Trophoblast cell (in vitro differentiated cells and primary cell): Measurements from ENCODE around the gene LRRC57.

Source experiments
- DNase-seq, 2 donors: peaks; one replicate each; pipeline ENCODE4 v3.0.0-alpha.2; 2016
- H2AFZ ChIP-seq: 2 replicates; pipeline ENCODE4 v1.6.1; 2013; ENCODE audit warnings: low read length, moderate library complexity, mild to moderate bottlenecking; ENCODE audit not compliant: insufficient read depth, poor library complexity
- H2AK5ac ChIP-seq: 2 replicates; pipeline ENCODE4 v1.6.1; 2013; ENCODE audit warnings: mild to moderate bottlenecking, low read length
- H2BK120ac ChIP-seq: 2 replicates; pipeline ENCODE4 v1.6.1; 2013; ENCODE audit warnings: low read length, mild to moderate bottlenecking, moderate library complexity; ENCODE audit not compliant: insufficient read depth, poor library complexity
- H2BK12ac ChIP-seq: 2 replicates; pipeline ENCODE4 v1.6.1; 2013; ENCODE audit warnings: mild to moderate bottlenecking, low read length, moderate library complexity
- H2BK5ac ChIP-seq: 2 replicates; pipeline ENCODE4 v1.6.1; 2013; ENCODE audit warnings: low read length, low read depth, moderate library complexity, mild to moderate bottlenecking; ENCODE audit not compliant: poor library complexity
- H3K14ac ChIP-seq: 2 replicates; pipeline ENCODE4 v1.6.1; 2013; ENCODE audit warnings: mild to moderate bottlenecking, low read length
- H3K18ac ChIP-seq: 2 replicates; pipeline ENCODE4 v1.6.1; 2013; ENCODE audit warnings: mild to moderate bottlenecking, low read length
- H3K23ac ChIP-seq: 2 replicates; pipeline ENCODE4 v1.6.1; 2013; ENCODE audit warnings: low read length
- H3K27ac ChIP-seq: 2 replicates; pipeline ENCODE4 v1.5.1; 2013; ENCODE audit warnings: low read depth, mild to moderate bottlenecking, inconsistent platforms, low read length, moderate library complexity
- H3K27me3 ChIP-seq: 2 replicates; pipeline ENCODE4 v1.6.1; 2013; ENCODE audit warnings: inconsistent platforms, mild to moderate bottlenecking, low read length, moderate library complexity; ENCODE audit not compliant: insufficient read depth
- H3K36me3 ChIP-seq, 2 experiments: 1 replicate in 1 of 2; 2 replicates in 1 of 2; pipeline ENCODE4 v1.6.1; 2013; ENCODE audit warnings: low read length in 2 of 2, mild to moderate bottlenecking in 2 of 2, moderate library complexity in 1 of 2; ENCODE audit not compliant: insufficient read depth in 2 of 2, control insufficient read depth in 1 of 2
- H3K4ac ChIP-seq: 2 replicates; pipeline ENCODE4 v1.6.1; 2013; ENCODE audit warnings: low read depth, mild to moderate bottlenecking, low read length, moderate library complexity
- H3K4me1 ChIP-seq, 2 experiments: 1 replicate in 1 of 2; 2 replicates in 1 of 2; pipeline ENCODE4 v1.6.1; 2013; ENCODE audit warnings: low read length in 2 of 2, mild to moderate bottlenecking in 2 of 2, moderate library complexity in 1 of 2; ENCODE audit not compliant: insufficient read depth in 2 of 2, control insufficient read depth in 1 of 2
- H3K4me2 ChIP-seq: 2 replicates; pipeline ENCODE4 v1.6.1; 2013; ENCODE audit warnings: inconsistent platforms, mild to moderate bottlenecking, low read length, moderate library complexity
- H3K4me3 ChIP-seq: 2 replicates; pipeline ENCODE4 v1.5.1; 2013; ENCODE audit warnings: mild to moderate bottlenecking, low read depth, low read length, inconsistent platforms
- H3K79me1 ChIP-seq: one replicate; pipeline ENCODE4 v1.6.1; 2013; ENCODE audit warnings: low read length
- H3K79me2 ChIP-seq: 2 replicates; pipeline ENCODE4 v1.6.1; 2013; ENCODE audit warnings: low read length, mild to moderate bottlenecking; ENCODE audit not compliant: control insufficient read depth, insufficient read depth, poor library complexity
- H3K9ac ChIP-seq: 2 replicates; pipeline ENCODE4 v1.6.1; 2013; ENCODE audit warnings: mild to moderate bottlenecking, low read length
- H3K9me3 ChIP-seq: 2 replicates; pipeline ENCODE4 v1.6.1; 2013; ENCODE audit warnings: low read depth, mild to moderate bottlenecking, control low read depth, inconsistent platforms, low read length; ENCODE audit not compliant: insufficient read depth
- H4K12ac ChIP-seq: 2 replicates; pipeline ENCODE4 v1.6.1; 2013; ENCODE audit warnings: low read depth, mild to moderate bottlenecking, low read length, moderate library complexity
- H4K8ac ChIP-seq: 2 replicates; pipeline ENCODE4 v1.6.1; 2013; ENCODE audit warnings: low read depth, mild to moderate bottlenecking, low read length, moderate library complexity
- H4K91ac ChIP-seq: one replicate; pipeline ENCODE4 v1.6.1; 2013; ENCODE audit warnings: low read depth, mild to moderate bottlenecking, low read length, moderate library complexity
- WGBS: extraction: QIAGEN DNeasy Blood & Tissue Kit; methylation state at CpG from one replicate; pipeline ENCODE4 v1.1.7; 2013; ENCODE audit warnings: missing lambda C conversion rate; ENCODE audit not compliant: insufficient read length, insufficient coverage; ENCODE audit errors: extremely low coverage; 5-methylcytosine and 5-hydroxymethylcytosine counted together

Gene LRRC57

DNA sequence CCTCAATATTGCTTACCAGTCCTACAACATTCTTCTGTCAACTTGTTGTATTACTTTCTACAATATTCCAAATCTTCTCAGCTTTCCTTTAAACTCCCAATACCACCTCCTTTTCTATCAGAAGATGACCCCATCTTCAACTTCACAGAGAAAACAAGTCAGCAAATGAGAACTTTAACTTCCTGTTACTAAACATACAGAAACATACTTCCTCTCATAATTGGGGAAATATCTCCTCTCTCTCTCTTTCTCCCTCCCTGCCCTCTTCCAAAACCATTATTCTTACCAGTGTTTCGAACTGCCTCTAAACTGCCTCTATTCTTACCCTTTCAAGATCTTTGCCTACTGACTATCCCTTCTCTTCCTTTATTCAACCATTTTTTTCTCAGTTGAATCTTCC is 54.9 kb downstream of the LRRC57 start:
- H3K27me3 ChIP-seq, result no peaks in the 10 kb centered on the region
- H2AK5ac ChIP-seq, result no peak overlapping the region
- DNase-seq, result no peak
- no CpG with 5 or more reads among the region's 1 CpG for WGBS
- no peak overlapping the region for H2BK5ac ChIP-seq
- no peak overlapping the region for H2BK120ac ChIP-seq
- no peak overlapping the region for H3K14ac ChIP-seq
- H4K12ac ChIP-seq, result no peak overlapping the region
- no peak overlapping the region for H3K23ac ChIP-seq
- no peak overlapping the region for H3K4me3 ChIP-seq
- H3K4me2 ChIP-seq, result no peak overlapping the region
- H3K9ac ChIP-seq, result no peak overlapping the region
- no peak overlapping the region for H3K18ac ChIP-seq
- no peak overlapping the region for H4K91ac ChIP-seq
- no peak overlapping the region for H3K27ac ChIP-seq
- H3K4ac ChIP-seq, result no peak overlapping the region
- no peak overlapping the region for H2BK12ac ChIP-seq
- H3K9me3 ChIP-seq, result no peaks in the 10 kb centered on the region
- peaks cover 15% of the 10 kb centered on the region for H3K79me1 ChIP-seq
- H4K8ac ChIP-seq, result no peak overlapping the region
- H3K79me2 ChIP-seq, result peaks cover 8% of the 10 kb centered on the region
- H3K36me3 ChIP-seq, result no peaks in the 10 kb centered on the region
- peaks cover 7 to 11% of the 10 kb centered on the region in 2 experiments for H3K4me1 ChIP-seq
- no peak overlapping the region for H2AFZ ChIP-seq

DNA sequence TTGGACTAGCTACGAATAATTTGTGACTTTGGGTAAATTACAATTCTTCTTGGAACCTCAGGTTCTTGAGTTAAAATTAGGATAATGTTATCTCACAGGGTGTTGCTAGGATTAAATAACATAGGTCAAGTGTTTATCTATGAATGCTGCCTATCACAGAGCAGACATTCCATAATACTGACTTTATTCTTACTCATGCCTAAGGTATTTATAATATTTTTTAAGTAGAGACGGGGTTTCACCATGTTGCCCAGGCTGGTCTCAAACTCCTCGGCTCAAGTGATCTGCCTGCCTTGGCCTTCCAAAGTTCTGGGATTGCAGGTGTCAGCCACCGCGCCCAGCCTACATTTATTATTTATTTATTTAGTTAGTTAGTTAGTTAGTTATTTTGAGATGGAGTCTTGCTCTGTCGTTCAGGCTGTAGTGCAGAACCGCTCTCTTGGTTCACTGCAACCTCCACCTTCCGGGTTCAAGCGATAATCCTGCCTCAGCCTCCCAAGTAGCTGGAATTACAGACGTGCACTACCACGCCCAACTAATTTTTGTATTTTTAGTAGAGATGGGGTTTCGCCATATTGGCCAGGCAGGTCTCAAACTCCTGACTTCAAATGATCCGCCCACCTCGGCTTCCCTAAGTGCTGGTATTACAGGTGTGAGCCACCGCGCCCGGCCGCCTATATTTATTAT is 56.9 kb downstream of the LRRC57 start:
- Histone ChIP-seq H3K4me1 (peaks cover 0 to 4% of the 10 kb centered on the region in 2 experiments), H3K79me1 (peaks cover 15% of the 10 kb centered on the region), H2BK5ac (no peak overlapping the region), H3K9ac (no peak overlapping the region), H3K14ac (no peak overlapping the region), H2BK120ac (peak overlapping the region; percentile 95), H3K23ac (no peak overlapping the region), H3K36me3 (no peaks in the 10 kb centered on the region), H3K4me2 (peak overlapping the region; percentile 77), H4K12ac (peak overlapping the region; percentile 98), H3K27me3 (no peaks in the 10 kb centered on the region), H4K91ac (peak overlapping the region; percentile 93), H3K79me2 (peaks cover 6% of the 10 kb centered on the region), H3K4ac (no peak overlapping the region), H2AFZ (no peak overlapping the region), H3K9me3 (no peaks in the 10 kb centered on the region), H3K4me3 (no peak overlapping the region), H2BK12ac (no peak overlapping the region), H3K18ac (no peak overlapping the region), H2AK5ac (no peak overlapping the region), H3K27ac (peak overlapping the region; percentile 81), H4K8ac (peak overlapping the region; percentile 74)
- WGBS, result no CpG with 5 or more reads among the region's 18 CpGs
- peak; percentile 50 to 83 for DNase-seq

DNA sequence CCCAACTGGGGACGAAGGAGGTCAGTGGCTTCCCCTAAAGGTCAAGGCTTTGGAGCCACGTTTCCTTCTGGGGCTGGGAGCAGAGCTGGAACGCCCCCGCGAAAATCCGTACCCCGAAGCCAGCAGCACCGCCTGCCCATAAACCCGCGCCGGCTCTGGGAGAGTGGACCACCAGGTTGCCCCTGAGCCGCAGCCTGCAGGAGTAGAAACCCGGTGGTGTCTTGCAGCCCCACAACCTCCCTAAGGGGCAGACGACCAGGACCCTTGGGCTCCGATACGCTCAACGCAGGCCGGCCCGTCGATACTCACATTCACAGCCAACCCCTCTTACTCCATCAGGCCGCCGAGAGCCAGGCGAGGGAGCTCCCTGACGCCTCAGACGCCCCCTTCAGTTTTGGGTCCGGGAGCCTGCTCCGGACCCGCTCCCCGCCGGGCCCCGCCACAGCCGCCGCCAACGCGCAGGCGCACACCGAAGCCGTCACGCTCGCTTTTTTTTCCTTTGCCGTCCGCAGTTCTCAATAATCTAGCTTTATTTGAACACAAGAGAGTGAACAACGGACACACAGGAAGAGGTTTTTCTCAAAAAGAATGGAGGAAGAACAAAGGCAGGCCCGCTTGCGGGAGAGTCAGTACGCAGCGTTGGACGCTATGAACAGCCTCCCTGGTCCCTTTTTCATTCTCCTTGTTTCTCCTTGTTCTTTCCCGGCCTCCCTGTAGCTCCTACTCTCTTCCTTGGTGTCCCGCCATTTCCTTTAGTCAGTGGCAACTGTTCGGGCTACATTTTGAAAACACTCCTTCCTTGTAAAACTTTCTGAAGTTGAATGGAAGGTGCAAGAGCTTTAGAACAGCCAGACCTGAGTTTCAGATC is 57.7 kb downstream of the LRRC57 start, which contains the start of gene ZNF106:
Gene ZNF106, minus strand, starts transcription at position 471 of the 868 bp plus-strand sequence. CDS start 18,852 bp downstream, outside the sequence.
- peak within 1 kb of the TSS; percentile 86 for H3K4me3 ChIP-seq
- no CpG with 5 or more reads among the region's 51 CpGs for WGBS
- H4K12ac ChIP-seq, result peak within 1 kb of the TSS; percentile 98
- H3K79me1 ChIP-seq, result peaks cover 15% of the 10 kb centered on the region
- no peak within 1 kb of the TSS for H2BK12ac ChIP-seq
- H3K79me2 ChIP-seq, result peaks cover 6% of the 10 kb centered on the region
- H2AK5ac ChIP-seq, result peak within 1 kb of the TSS; percentile 3
- H3K27me3 ChIP-seq, result no peaks in the 10 kb centered on the region
- peak within 1 kb of the TSS; percentile 96 for H4K8ac ChIP-seq
- H2BK120ac ChIP-seq, result peak within 1 kb of the TSS; percentile 95
- H3K9me3 ChIP-seq, result no peaks in the 10 kb centered on the region
- peak within 1 kb of the TSS; percentile 93 for H3K9ac ChIP-seq
- peak within 1 kb of the TSS; percentile 86 for H2BK5ac ChIP-seq
- no peaks in the 10 kb centered on the region for H3K36me3 ChIP-seq
- peak within 1 kb of the TSS; percentile 93 for H4K91ac ChIP-seq
- H3K4me2 ChIP-seq, result peak within 1 kb of the TSS; percentile 93
- peak within 1 kb of the TSS; percentile 94 for H3K14ac ChIP-seq
- H2AFZ ChIP-seq, result peak within 1 kb of the TSS; percentile 95
- H3K4me1 ChIP-seq, result peaks cover 0 to 3% of the 10 kb centered on the region in 2 experiments
- H3K23ac ChIP-seq, result no peak within 1 kb of the TSS
- peak within 1 kb of the TSS; percentile 97 for H3K18ac ChIP-seq
- H3K4ac ChIP-seq, result peak within 1 kb of the TSS; percentile 98
- peak; percentile 81 to 95 for DNase-seq
- peak within 1 kb of the TSS; percentile 81 for H3K27ac ChIP-seq

DNA sequence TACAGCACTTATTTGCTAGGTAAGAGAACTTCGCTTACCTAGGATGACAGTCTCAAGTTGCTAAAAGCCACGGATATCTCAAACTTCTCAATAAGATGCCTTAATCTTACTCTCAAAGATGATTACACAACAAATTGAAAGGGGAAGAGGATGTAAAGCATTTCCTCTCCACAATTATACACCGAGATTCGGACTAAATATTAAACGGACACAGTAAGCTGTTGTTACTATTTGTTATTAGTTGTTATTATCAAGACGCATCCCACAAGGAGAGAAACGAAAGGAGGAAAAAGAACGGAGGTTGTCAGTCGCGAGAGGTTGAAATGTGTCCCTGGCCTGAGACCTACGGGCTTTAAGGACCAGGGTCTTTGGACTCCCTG is 58.3 kb downstream of the LRRC57 start:
- peak overlapping the region; percentile 93 for H3K9ac ChIP-seq
- H2BK120ac ChIP-seq, result no peak overlapping the region
- no peaks in the 10 kb centered on the region for H3K9me3 ChIP-seq
- peak overlapping the region; percentile 67 for H4K91ac ChIP-seq
- H3K79me2 ChIP-seq, result peaks cover 6% of the 10 kb centered on the region
- WGBS, result no CpG with 5 or more reads among the region's 11 CpGs
- H2BK12ac ChIP-seq, result no peak overlapping the region
- peaks cover 0 to 3% of the 10 kb centered on the region in 2 experiments for H3K4me1 ChIP-seq
- H3K27ac ChIP-seq, result no peak overlapping the region
- no peaks in the 10 kb centered on the region for H3K27me3 ChIP-seq
- DNase-seq, result peak in 1 of 2 donors; percentile 33
- H4K12ac ChIP-seq, result peak overlapping the region; percentile 97
- no peak overlapping the region for H2BK5ac ChIP-seq
- peak overlapping the region; percentile 83 for H4K8ac ChIP-seq
- peak overlapping the region; percentile 86 for H3K4me3 ChIP-seq
- H3K79me1 ChIP-seq, result peaks cover 11% of the 10 kb centered on the region
- H3K36me3 ChIP-seq, result no peaks in the 10 kb centered on the region
- H3K23ac ChIP-seq, result no peak overlapping the region
- H3K18ac ChIP-seq, result peak overlapping the region; percentile 73
- H2AK5ac ChIP-seq, result no peak overlapping the region
- H3K4ac ChIP-seq, result peak overlapping the region; percentile 53
- peak overlapping the region; percentile 86 for H2AFZ ChIP-seq
- H3K14ac ChIP-seq, result peak overlapping the region; percentile 87
- H3K4me2 ChIP-seq, result peak overlapping the region; percentile 93
